ENCODE measurements around the gene METAP1D.
"Not testable (repeated sequence)": the region's sequence is repeated elsewhere in the genome, so short reads cannot be mapped to it uniquely, and the experiment has no call there.

The METAP1D gene

DNA sequence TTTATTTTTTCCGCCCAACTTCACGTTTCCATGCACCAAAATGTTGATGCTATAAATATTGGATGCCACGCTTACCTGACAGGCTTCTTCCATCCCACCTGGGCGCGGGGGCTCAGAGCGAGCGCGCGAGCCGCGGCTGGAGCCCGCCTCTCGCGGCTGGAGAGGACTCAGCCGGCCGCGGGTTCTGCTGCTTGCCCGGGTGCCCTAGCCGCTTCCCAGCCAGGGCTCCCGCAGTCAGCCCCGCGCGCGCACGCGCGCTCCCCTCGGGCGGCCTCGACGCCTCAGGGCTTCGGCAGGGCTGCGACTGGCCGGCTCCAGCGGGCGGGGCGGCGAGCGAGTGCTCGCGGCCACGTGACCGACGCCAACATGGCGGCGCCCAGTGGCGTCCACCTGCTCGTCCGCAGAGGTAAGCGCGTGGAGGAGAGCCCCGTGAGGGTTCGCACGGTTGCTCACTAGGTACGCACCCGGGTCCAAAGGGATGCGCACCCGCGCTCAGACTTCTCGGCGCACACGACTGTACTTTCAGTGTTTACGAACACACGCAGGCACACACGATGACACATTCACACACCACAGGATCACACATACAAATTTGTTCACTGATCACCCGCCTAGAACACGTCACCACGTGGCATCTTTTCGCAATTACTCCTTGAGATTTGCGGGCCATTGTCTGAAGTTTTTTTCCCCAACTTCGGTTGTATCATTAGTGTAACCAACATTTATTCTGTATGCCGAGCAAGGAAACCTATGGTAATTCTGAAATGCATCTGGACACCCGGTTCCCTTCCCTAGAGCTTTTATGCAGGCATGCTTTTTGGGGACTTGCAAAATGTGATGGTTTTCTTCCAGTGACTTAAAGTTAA, at the start of gene METAP1D:
Gene METAP1D, plus strand, starts transcription at position 350 of the 866 bp plus-strand sequence. Its CDS starts 17 bp downstream, at position 367.
- DNase-seq, result peak; percentile 89

DNA sequence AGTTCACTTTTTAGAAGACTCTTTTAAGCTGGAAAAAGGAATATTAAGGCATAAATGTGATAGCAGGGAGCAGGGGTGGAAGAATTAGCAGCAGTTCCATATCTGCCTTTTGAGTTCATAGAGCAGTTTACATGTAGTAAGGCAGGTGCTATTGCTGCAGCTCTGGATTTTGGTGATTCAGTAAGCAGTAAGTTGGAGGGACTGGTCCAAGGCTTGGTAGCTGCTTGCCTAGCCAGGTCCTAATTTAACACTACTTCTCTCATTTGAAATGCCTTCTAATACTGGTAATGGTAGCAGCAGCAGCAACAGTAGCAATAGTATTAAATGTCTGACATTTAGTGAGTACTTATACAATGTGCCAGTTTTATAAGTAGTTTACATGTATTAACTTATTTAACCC, 47.5 kb upstream of the METAP1D start:
- DNase-seq, result no peak

DNA sequence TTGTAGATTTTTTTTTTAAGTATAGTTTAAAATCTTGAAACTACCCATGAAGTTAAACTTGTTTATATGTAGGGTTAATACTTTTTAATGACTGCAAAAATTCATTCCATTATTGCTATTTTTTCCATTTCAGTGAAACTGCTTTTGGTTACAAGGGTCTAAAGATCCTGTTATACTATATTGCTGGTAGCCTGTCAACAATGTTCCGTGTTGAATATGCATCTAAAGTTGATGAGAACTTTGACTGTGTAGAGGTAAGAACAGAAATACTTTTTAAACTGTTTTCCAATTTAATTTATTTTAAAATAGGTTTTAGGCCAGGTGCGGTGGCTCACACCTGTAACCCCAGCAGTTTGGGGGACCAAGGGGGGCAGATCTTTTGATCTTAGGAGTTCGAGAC, 47.0 kb upstream of the METAP1D start:
- no peak for DNase-seq

DNA sequence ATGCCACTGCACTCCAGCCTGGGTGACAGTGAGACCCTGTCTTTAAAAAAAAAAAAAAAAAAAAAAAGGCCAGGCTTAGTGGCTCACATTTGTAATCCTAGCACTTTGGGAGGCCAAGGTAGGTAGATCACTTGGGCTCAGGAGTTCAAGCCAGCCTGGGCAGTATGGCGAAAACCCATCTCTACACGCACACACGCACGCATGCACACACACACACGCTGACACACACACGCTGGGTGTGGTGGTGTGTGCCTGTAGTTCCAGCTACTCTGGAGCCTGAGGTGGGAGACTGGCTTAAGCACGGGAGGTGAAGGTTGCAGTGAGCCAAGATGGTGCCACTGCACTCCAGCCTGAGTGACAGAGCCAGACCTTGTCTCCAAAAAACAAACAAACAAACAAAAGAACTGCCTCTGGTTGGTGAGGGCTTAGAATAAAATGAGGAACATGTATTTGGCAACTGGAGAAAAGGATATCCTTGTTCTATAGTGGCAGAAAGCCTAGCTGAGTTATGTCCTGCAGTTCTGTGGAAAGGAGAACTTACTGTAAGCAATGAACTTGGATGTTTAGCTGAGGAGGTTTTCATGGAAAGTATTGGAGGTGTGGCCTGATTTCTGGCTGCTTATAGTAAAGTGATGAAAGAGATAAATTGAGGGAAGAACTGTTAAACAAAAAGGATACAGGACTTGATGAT, 43.5 kb upstream of the METAP1D start:
- no peak for DNase-seq

DNA sequence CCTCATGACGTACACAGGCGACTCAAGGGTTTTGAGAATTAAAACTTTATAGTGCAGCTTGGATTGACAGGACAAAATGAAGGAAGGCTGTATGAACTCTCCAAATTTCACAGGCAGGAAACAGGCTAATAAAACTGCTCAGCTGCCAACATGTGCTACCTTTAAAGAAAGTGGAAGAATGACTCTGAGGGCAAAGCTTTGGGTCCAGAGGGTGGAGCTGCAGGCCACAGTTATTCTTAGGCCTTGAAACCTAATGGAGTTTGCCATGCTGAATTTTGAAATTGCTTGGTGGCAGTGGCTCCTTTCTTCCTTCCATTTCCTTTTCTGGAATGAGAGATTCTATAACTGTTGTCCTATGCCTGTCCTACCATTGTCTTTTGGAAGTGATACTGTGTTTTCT, 42.7 kb upstream of the METAP1D start:
- no peak for DNase-seq

DNA sequence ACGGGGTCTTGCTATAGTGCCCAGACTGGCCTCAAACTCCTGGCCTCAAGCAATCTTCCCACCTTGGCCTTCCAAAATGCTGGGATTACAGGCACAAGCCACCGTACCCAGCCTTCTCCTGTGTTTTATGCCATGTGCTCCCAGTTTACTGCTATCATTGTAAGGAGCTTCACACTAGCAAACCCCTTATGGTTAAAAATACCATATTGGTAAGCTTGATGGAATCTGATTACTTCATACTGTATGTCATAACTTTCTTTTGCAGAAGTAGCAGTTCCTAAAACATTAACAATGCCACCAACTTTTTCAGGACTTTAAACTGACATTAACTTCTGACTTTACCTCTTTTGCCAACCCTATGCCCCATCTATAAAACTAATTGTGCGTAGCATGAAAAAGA, 41.3 kb upstream of the METAP1D start:
- no peak for DNase-seq

DNA sequence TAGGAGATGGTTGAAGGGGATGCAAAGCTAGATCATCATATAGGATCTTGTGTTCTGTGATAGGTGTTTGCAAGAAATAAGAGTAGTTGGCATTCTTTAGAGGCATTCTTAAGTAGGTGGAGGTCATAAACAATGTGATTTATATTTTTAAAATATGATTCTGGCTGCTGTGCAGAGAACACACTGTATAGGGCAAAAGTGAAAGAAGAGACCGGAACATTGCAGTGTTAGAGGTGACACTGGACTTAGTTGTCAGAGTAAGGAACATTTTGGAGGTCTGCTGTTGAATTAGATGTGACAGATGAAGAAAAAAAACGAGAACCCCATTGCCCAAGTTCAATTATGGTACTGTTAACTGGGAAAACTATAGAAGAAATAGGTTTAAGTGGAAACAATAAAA, 39.8 kb upstream of the METAP1D start:
- no peak for DNase-seq

DNA sequence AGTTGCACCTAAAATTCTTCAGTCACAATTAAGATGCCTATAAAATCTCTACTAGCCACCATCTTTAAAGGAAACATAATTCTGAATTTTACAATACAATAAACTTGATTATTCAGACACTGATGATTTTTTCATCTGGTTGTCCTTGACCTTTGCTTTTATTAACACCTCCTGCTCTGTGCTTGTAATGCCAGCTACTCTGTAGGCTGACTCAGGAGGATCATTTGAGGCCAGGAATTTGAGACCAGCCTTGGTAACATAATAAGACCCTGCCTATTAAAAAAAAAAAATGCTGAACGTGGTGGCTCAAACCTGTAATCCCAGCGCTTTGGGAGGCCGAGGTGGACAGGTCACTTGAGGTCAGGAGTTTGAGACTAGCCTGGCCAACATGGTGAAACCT, 39.2 kb upstream of the METAP1D start:
- DNase-seq, result no peak

DNA sequence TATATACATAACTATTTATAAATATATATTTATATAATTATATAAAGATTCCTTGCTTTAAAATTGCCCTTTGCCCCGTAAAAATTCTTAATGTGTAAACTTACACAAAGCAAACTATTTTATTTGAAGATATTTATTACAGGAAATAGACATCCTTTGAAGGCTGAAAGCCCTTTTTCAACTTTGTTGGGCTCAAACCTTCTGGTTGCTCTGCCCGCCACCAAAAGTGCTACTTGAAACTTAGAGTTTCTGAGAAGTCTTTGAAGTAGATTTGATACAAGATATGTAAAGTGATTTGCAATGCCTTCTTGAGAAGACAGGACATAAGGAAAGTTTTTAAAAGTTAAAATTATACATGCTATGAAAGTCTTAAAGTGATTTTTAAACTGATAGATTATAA, 36.6 kb upstream of the METAP1D start:
- no peak for DNase-seq

DNA sequence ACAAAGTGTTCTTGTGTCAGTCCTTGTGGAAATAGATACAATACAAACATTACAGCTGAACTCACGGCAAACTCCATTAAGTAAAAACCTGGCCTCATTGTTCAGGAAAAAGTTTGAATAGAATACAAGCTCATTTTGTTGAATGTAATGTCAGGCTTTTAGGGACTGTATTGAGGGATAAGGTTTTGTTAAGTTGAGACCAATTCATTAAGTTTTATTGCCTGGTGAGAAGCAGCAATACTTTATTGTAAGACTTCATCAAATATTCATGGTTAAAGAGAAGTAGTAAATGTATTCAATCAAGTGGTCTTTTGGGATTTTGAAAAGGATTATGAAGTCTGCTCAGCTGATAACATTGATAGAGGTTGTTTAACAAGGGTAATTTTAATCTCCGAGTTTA, 35.4 kb upstream of the METAP1D start:
- DNase-seq, result no peak

DNA sequence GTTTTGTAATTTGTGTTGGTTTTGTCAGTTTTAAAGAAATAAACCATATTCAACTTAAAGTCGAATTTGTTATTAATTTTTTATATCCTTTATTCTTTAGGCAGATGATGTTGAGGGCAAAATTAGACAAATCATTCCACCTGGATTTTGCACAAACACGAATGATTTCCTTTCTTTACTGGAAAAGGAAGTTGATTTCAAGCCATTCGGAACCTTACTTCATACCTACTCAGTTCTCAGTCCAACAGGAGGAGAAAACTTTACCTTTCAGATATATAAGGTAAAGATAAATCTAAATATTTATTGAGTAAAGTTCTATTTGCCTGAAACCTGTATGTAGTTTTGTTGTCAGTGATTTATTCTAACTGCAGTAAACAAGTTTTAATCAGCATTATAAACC, 34.5 kb upstream of the METAP1D start:
- no peak for DNase-seq

DNA sequence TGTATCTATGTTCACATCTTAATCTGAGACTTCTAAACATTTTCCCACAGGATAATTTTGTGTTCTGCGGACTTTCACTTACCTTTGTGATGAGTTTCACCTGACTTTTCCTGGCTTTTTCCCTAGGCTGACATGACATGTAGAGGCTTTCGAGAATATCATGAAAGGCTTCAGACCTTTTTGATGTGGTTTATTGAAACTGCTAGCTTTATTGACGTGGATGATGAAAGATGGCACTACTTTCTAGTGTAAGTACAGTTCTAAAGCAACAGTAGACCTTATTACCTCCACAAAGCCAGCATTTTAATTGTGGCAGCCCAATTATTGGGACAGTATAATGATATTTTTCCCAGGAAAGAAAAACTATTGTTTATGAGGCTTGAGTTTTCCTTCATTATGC, 34.1 kb upstream of the METAP1D start:
- no peak for DNase-seq

DNA sequence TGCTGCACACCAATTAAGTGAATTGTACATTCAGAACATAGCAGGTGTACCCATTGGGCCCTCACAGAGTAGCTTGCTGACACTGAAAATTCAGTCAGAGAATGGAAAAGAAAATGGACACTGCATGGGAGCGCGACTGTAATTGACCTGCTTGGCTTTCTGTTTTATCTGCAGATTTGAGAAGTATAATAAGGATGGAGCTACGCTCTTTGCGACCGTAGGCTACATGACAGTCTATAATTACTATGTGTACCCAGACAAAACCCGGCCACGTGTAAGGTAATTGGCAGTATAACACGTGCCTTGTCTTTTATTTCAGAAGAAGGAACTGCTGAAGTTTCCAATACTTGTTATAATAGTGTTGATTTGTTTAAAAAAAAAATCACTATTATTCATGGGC, 33.5 kb upstream of the METAP1D start:
- DNase-seq, result no peak

DNA sequence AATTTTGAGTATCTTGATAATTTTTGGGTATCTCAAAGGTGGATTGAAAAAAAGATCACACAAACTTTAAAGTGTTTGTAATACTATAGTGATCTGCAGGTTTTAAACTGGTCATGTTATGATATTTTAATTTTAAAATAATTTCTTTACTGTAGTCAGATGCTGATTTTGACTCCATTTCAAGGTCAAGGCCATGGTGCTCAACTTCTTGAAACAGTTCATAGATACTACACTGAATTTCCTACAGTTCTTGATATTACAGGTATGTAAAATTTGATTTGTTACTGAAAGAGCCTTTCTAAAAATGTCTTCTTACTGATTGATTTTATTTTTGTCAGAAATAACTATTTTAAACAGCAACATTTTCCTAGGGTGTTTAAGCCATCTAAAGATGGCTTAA, 33.1 kb upstream of the METAP1D start:
- DNase-seq, result no peak

DNA sequence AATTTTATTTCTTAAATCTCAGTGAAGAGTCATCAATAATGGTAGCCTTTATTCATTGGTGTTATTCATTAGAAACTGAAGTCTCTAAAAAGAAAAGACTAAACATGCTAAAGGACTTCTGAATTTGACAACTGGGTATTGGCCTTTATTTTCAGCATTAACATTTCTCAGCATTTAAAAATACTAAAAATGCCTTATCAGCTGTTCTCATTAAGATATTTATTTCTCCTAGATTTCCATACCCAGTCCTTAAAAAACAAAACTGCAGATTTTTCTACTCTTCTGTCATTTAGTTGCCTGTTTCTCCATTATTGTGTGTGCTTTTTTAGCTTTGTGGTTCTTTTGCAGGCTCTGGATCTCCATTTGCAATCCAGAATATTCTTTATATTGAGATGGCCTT, 31.2 kb upstream of the METAP1D start:
- no peak for DNase-seq

DNA sequence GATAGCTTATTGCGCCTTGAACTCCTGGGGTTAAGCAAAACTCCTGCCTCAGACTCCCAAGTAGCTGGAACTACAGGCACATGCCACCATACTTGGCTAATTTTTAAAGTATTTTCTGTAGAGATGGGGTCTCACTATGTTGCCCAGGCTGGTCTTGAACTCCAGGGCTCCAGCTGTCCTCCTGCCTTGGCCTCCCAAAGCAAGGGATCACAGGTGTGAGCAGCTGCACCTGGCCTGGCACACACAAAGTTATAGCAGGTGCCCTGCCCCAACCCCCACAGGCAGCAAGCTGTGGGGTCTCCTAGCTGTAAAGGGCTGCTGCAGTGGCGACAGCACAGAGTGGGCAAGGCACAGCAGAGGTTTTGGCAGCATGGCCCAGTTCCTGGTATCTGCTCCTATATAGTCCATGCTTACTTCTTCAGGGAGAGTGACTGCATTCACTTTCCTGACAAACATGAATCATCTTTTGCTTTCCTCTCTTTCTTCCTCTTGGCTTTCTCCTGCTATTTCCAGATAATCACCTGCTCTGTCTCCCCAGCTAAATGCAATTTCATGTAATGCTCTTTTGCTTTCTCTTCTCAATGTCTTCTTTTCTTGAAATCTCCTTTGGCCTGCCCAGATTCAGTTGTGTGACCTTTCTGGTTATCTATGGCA, 27.3 kb upstream of the METAP1D start:
- no peak for DNase-seq

DNA sequence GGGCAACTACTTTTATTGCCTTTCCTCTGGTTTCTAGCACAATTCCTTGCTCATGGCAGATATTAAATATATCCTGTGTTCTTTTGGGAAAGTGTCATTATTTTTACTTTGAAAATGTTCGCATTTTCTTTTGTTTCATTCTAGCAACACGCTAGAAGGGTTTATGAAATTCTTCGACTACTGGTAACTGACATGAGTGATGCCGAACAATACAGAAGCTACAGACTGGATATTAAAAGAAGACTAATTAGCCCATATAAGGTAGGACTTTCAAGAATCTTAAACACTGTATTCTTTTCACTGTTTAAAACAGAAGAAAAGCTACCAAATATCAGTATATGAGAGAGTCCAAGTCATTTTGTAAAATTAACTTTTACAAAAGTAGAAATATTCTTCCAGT, 20.6 kb upstream of the METAP1D start:
- DNase-seq, result no peak

DNA sequence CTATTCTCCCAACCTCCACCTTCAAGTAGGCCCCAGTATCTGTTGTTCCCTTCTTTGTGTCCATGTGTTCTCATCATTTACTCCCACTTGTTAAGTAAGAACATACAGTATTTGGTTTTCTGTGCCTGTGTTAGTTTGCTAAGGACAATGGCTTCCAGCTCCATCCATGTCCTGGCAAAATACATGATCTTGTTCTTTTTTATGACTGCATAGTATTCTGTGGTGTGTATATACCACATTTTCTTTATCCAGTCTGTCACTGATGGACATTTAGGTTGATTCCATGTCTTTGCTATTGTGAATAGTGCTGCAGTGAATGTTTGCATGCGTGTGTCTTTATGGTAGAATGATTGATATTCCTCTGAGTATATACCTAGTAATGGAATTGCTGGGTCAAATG, 15.8 kb upstream of the METAP1D start:
- not testable (repeated sequence) for DNase-seq

DNA sequence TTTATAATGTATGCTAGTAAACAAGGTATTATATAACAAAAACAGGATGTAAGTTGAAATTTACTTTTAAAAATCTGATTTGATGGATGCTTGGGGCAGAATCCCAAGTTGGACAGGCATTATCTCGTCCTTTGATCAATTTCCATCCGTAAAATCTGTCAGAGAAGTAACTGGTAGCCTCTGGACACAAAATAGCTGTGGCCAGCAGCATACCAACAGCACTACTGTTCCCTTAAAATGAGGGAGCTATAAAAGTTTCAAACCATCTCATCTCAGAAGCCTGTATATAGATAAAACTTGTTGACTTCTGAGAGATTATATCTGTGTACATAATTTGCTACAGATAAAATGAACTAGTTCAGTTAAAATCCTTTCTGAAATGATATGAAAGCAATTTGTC, 14.7 kb upstream of the METAP1D start:
- DNase-seq, result no peak

DNA sequence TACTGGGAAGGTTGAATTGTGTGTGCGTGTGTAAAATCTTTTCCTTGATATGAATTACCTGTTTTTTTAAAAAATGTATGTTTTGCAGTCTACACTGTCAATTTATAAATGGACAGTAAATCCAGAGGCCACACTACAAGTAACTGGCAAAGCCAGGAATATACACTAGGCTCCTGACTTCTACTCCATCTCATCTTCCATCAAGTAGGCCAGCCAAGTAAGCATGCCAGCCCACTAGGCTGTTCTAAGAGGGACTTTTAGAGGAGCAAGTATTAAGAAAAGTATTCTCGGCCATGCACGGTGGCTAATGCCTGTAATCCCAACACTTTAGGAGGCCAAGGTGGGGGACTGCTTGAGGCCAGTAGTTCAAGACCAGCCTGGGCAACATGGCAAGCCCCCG, 13.0 kb upstream of the METAP1D start:
- DNase-seq, result no peak

DNA sequence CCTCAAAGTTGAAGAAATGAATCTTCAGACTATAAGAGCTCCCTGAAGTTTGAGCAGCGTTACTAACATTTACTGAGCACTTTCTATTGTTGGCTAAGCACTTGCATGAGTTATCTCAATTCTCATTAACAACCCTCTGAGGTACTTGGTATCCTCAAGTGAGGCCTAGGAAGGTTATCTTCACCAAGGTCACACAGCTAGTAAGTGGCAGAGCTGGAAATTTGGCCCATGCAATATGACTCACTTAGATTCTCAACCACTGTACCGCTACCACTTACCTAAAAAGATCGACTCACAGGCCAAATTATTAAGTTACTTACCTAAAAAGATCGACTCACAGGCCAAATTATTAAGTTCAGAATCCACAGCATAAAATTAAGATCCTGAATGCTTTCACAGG, 8.7 kb upstream of the METAP1D start:
- DNase-seq, result no peak

DNA sequence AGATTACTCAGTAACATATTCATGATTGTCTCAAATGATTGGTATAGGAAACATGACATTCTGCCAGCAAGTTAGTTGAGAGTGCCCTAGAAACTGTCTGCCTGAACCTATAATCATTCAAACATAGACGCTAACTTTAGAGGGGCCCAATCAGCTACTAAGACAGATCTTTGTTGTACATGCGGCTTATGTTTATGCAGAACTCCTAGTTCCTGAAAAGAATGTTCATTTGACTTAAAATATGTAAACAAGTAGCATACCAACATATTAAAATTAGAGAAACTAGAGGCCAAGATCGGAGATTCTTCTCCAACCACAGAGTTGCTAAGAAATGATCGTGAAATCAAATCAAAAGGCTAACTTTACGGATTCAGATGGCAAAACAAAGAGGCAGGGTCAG, 4.2 kb upstream of the METAP1D start:
- DNase-seq, result no peak

DNA sequence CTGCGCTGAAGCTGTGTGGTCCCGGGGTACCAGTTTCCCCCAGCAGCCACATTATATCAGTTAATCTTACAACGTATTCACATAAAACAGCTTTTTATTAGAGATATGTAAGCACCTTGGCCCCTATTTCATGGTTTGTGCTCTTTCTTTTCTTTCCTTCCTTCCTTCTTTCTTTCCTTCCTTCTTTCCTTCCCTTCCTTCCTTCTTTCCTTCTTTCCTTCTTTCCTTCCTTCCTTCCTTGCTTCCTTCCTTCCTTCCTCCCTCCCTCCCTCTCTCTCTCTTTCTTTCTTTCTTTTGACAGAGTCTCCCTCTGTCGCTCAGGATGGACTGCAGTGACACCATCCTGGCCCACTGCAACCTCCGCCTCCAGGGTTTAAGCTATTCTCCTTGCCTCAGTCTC, 3.7 kb upstream of the METAP1D start:
- DNase-seq, result no peak

DNA sequence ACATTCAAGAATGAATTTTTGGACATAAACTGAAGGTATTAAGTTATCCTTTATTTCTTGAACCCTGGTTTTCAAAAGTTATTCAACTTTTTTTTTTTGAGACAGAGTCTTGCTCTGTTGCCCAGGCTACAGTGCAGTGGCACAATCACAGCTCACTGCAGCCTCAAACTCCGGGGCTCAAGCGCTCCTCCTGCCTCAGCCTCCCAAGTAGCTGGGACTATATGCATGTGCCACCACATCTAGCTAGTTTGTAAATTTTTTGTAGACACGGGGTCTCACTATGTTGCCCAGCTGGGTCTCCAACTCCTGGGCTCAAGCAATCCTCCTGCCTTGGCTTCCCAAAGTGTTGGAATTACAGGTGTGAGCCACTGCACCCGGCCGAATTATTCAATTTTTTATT, 2.7 kb upstream of the METAP1D start:
- DNase-seq, result not testable (repeated sequence)
